ENCODE measurements around the gene GRM7.

The GRM7 gene

GRCh38 chr3:7201784-7202183 lies 340.9 kb downstream of the GRM7 start:
- in situ Hi-C loops (cut with MboI; ENCODE audit: low pct_unique_long_range_greater_than_20kb, low sequenced_read_pairs, unreplicated experiment): no loop called here
- DNase-seq (ENCODE audit: low spot score): no peak
- TF ChIP-seq CTCF (IDR thresholded peaks at IDR 0.05; ENCODE audit: extremely low read depth, insufficient read depth, missing control alignments): no peak

DNA sequence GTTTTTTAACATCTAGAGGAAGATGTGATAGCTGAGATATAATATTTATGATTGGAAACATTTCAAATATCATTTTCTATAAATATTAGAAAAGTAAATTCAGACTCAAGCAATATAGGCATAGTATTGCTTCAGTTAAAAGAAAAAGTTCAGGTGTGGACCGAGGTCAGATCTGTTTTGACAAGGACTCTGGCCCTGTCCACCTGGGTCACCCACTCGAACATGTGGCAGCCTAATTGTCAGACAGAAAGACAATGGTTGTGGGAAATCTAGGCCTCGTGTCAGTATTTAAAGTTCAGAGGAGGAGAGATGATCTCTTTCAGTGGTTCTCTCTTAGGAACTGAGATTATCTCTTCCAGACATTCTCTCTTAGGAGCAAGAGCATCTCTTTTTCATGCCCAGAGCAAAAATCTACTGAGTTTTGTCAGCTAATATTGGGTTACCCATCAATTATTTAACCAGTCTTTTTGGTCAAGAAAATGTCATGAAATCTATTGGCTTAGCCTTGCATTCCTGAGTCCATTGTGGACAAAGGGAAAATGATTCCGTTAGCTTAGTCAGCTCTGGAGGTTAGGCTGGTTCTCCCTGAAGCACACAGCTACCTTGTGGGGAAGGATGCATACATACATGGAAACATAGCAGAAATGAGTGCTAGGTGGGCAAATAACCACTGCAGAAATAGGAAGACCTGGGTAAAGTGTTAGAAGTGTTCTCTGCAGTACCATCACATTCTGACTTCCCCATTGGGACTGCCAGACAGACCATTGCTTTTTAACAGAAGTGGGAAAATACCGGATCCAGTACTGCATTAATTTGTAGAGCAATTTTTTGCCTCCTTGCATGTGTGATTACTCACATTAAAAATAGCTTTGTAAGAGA lies 343.3 kb downstream of the GRM7 start:
- DNase-seq (ENCODE audit: low spot score): no peak
- in situ Hi-C loops (cut with MboI; ENCODE audit: low pct_unique_long_range_greater_than_20kb, low sequenced_read_pairs, unreplicated experiment): no loop called here
- TF ChIP-seq CTCF (IDR thresholded peaks at IDR 0.05; ENCODE audit: extremely low read depth, insufficient read depth, missing control alignments): no peak

DNA sequence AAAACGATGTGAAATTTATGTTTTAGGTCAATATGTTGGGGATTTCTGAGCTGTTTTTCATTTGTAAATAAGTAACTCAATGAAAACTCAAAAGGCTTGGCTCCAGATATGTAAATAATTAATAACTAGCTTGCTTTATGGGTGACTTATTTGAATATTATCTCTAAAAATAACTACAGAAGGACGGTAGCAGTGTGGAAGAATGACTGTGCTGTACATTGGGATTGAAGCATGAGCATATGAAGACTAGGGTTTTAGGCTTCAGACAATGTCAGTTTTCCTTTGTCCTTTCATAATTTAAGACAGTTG lies 343.9 kb downstream of the GRM7 start:
- DNase-seq (ENCODE audit: low spot score): no peak
- no peak for TF ChIP-seq CTCF (IDR thresholded peaks at IDR 0.05; ENCODE audit: extremely low read depth, insufficient read depth, missing control alignments)
- in situ Hi-C loops (cut with MboI; ENCODE audit: low pct_unique_long_range_greater_than_20kb, low sequenced_read_pairs, unreplicated experiment): no loop called here

- no peak for DNase-seq (ENCODE audit: low spot score)
Measured at GRCh38 chr3:7205535-7205934, 344.6 kb downstream of the GRM7 start.

GRCh38 chr3:7205962-7206361 lies 345.0 kb downstream of the GRM7 start:
- DNase-seq (ENCODE audit: low spot score): peak; percentile 7
- TF ChIP-seq CTCF (IDR thresholded peaks at IDR 0.05; ENCODE audit: extremely low read depth, insufficient read depth, missing control alignments): no peak
- in situ Hi-C loops (cut with MboI; ENCODE audit: low pct_unique_long_range_greater_than_20kb, low sequenced_read_pairs, unreplicated experiment): no loop called here

More at GRCh38 chr3:7205535-7205934, 344.6 kb downstream of the GRM7 start:
- in situ Hi-C loops (cut with MboI; ENCODE audit: low pct_unique_long_range_greater_than_20kb, low sequenced_read_pairs, unreplicated experiment): no loop called here
- no peak for TF ChIP-seq CTCF (IDR thresholded peaks at IDR 0.05; ENCODE audit: extremely low read depth, insufficient read depth, missing control alignments)

DNA sequence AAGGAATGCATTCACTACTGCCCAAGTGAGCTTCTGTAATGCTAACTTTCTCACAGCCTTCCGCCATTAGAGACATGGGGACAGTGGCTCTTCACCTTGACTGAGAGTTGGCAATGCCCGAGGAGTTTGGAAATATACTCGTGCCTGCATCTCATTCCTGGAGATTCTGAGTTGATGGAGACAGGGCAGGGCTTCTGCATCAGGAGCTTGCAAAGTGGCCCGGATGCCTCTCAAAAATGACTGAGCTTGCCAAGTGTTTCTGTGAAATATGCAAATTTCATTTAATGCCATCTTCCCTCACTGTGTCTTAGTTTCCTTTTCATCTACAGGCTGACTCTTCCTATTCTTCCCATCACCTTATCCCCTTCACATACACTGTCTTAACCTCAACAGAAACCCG lies 346.2 kb downstream of the GRM7 start:
- no peak for DNase-seq (ENCODE audit: low spot score)
- in situ Hi-C loops (cut with MboI; ENCODE audit: low pct_unique_long_range_greater_than_20kb, low sequenced_read_pairs, unreplicated experiment): no loop called here
- TF ChIP-seq CTCF (IDR thresholded peaks at IDR 0.05; ENCODE audit: extremely low read depth, insufficient read depth, missing control alignments): no peak
